Renal pelvis (tissue), 4 donors: ENCODE measurements around the gene KRT34. TPM values are rescaled to one million over a fixed set of nuclear protein-coding genes. Genes with fewer than 3 reads are reported as not detected.
"Not testable (repeated sequence)": the region's sequence is repeated elsewhere in the genome, so short reads cannot be mapped to it uniquely, and the experiment has no call there.

ENCODE experiments used
- DNase-seq: peaks from one replicate; pipeline ENCODE4 v3.0.0-alpha.2; 2013
- polyA plus RNA-seq, 3 donors: library from polyadenylated mRNA; unstranded; fragments of 120-200 nt; gene quantifications; one replicate each; pipeline ENCODE4 v1.2.1, GENCODE V29; 2013; ENCODE audit not compliant: insufficient read length in 3 of 3

Gene KRT34
- polyA plus RNA-seq, 3 donors = not detected

DNA sequence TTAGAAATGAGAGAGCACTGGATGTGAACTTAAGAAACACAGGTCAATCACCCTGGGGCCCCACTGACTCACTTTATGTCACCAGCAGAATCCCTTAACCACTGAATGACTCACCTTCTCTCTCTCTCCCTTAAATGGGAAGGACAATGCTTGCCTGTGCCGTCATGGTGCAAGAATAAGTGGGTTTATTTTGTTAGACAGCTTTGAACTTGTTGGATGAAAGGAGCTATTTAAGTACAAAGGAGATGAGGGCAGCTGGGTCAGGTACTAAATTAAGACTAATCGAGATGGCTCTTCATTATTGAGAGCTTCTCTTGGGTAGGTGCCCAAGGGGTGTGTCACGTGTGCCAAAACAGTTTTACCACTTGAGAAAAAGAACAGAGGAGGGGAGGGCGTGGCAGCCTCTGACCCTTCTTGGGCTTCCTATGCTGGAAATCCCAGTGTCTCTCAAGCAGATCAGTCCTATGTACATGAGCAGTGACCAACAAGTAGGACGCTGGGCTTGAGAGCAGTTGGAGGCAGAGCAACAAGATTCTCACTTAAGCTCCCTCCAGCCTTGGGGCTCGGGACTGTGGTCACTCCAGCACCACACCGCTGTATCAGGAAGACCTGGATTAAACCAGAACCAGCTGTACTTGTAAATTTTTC lies 22.0 kb upstream of the KRT34 start:
- no peak for DNase-seq

DNA sequence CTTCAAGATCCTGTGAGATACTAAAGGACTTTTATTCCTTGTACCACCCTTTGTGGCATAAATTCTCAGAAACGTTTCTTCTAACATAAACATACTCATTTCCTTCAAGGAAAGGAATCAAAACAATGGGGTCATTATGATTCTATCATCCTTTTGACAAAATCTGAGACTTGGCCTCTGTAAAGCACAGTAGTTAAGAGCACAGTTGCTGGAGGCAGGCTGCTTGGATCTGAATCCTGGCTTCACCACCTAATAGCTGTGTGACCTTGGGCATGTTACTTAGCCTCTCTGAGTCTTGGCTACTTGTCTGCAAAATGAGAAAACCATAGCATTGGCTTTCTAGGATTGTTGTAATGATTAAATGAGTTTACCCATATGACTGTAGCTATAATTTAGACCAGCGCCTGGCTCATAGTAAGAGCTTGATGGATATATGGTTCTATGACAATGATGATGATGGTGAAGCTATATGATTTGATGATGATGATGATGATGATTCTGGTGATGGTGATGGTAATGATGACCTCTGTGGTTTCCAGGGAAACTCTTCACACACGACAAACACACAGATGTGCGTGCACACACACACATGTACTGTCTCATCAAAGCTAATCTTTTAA lies 21.4 kb upstream of the KRT34 start:
- DNase-seq = no peak

DNA sequence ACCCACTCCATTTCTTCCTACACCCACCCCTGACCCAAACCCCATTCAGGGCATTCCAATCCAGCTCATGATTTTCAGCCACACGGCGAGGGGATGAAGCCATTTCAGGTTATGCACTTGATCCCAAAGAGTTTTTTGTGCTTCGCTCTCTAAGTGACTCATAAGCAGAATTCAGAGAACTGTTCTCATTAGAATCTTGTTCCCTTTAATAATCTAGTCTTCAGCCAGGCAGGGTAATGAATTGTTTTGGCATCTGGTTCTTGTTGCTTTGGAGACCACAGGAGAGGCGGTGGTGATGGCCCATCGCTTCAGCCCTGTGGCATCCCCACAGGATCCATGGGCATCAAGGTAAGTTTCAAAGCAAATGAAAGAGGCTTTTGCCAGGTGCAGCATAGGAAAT lies 20.1 kb upstream of the KRT34 start:
- no peak for DNase-seq

DNA sequence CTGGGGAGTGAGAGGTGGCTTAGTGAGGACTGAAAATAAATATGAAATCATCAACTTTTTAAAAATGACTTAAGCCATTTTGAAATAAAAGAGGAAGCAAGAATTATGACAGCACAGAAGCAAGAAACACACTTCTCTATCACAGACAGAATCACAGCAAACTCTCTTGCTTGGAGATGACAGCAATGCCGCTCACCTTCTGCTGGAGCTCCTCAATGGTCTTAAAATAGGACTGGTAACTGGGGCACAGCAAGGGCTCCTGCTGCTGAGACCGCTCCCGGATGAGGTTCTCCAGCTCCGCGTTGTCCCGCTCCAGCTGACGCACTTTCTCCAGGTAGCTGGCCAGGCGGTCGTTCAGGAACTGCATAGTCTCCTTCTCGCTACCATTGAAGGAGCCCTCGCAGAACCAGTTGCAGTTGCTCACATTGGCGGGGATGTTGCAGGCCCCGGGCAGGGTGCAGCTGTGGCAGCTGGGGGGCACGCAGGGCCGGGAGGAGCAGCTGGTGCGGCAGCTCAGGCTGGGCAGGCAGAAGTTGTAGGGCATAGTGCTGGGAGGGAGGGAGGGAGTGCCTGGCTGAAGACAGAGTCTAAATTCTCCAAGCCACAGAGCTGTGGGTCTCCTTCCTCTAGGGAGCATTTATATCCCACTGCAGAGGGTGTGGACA lies 15.0 kb upstream of the KRT34 start, which contains the start of gene KRT31:
Gene KRT31, minus strand, starts transcription at position 613 of the 665 bp plus-strand sequence. Its CDS starts 69 bp downstream, at position 544.
- DNase-seq = no peak

DNA sequence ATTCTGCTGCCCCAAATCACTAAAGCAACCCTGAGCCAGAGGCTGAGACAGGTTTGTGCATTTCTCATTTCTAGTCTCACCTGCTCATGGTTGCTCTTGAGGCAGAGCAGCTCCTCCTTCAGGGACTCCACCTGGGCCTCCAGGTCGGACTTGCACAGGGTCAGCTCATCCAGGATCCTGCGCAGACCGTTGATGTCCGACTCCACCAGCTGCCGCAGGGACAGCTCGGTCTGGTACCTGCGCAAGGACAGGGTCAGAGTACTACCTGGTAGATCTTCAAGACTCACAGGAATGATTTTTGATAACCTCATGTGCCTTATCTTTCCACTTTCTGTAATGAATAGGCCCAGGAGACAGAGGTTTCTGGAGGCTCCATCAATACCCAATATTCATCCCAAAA lies 14.2 kb upstream of the KRT34 start:
- DNase-seq = no peak

DNA sequence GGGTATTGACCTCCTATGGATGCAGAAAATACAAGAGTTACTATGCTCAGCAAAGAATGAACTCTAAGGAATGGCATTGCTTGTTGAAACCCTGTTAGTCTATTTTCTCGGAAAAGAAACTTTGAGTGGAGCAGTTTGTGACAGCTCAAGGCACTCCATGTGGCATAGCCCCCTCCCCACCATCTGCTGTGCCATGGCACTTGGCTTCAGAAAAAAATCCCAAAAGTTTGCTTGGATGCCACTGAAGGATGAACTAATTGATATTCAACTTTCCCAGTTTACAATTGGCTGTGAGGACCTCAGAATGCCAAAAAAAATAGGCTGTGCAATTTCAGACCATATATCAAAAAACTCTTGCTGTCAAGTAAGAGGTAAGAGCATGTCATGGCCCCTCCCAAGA lies 13.5 kb upstream of the KRT34 start:
- DNase-seq = no peak

DNA sequence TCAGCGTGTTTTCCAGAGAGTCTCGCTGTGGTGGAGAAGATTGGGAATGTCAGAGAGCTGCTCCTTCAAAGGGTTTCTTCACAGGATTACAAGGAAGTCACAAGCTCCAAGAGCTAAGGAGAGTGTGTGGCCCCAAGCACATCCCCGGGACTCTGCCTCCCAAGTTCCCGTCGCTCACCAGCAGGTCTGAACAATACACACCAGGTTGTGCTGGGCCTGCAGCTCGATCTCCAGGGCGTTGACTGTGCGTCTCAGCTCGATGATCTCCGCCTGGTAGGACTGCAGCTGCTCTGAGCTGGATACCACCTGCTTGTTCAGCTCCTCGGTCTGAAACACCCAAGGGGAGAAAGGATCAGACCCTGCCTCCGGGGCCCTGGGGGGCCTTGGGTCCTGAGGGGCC lies 12.9 kb upstream of the KRT34 start:
- DNase-seq = not testable (repeated sequence)

DNA sequence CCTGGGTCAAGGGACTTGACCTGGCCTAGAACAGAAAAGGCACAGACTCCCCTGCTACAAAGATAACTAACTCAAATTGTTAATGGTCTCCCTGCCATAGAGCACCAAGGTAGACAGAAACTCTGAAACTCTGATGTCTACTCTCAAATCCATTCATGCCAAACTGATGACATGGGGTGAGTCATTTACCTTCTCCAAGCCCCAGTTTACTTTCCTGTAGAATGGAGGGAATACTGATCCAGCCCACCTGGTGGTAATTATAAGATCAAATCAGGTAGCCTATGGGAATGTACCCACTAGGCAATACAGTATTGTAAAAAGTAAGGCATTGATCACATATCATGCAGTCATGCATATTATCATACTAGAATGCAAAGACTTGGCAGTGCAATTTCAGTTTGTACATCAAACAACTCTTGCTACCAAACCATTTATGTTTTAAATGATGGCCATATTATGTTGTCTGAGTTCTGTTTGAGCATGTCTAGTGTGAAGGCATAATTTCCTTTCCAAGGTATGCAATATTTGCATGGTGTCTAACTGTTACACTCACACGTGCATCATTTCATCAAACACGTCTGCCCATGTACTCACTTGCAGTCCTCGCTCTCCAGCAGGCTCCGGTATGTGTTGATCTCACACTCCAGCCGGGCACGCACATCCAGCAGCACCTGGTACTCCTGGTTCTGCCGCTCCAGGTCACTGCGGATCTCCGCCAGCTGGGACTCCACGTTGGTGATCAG lies 12.3 kb upstream of the KRT34 start:
- no peak for DNase-seq

DNA sequence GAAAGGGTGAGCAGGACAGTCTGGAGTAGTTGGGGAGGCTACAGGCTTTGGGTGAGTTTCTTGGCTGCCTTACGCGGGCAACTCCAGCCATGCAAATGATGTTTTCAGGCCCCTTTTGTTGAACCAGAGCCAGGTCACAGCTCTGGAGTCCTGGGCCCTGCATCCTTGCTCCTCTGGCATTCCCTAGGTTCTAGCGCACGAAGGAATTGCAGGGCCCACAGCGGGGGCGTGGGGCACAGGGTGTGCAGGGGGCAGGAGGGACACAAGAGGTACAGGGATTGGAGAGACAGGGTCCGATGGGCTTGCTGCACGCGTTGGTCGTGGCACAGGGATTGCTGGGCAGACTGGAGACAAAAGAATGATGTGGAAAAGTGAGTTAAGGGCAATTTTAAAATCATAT lies 11.7 kb upstream of the KRT34 start:
- no peak for DNase-seq

DNA sequence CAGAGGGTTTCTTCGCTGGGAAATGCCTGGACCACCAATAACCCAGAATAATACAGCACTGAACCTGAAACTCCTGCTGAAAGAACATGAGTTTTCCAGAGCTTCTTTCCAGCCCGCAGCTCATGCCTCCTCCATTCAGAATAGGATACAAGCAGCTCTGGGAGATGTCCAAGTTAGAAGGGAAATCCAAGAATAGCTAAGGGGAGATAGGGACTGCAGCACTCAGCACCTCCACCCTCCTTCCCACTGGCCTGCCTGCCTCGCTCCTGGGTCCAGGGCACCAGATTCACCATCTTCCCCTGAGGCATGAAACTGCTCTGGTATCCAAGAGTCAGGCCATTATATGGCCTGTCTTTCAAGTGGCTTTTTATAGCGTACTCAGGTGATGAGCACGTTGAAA lies 11.2 kb upstream of the KRT34 start:
- no peak for DNase-seq

DNA sequence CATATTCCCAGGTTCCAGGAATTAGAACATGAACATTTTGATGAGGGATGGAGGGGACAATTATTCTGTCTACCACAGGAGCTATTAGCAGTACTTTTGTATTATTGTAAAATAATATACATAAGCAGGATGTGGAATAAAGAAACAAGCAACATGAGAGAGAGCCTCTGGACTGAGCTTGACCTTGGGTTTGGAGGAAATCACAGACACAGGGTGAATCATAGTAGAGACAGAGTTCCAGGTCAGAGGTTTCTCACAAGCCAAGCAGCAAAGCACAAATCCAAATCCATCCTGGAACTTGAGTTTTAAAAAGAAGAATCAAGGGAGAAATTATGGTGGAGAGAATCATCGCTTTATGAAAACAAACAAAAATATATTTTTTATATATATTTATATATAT lies 10.2 kb upstream of the KRT34 start:
- DNase-seq = no peak

DNA sequence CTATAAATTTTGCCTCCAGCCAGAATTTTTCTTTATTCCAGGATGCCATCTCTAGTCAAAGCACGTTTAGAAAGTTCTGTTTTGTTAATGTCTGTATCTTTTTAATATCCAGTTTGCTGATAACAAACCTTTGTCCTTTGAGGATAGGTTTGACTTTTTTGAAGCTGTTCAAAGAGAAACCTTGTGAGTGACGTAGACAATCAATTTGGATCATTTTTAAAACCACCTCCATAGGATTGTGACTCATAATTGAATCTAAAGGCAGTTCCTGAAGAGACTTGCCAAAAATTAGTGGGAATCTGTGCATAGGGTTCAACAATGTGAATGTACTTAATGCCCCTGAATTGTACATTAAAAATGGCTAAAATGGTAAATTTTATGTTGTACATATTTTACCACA lies 9.4 kb upstream of the KRT34 start:
- DNase-seq = no peak

DNA sequence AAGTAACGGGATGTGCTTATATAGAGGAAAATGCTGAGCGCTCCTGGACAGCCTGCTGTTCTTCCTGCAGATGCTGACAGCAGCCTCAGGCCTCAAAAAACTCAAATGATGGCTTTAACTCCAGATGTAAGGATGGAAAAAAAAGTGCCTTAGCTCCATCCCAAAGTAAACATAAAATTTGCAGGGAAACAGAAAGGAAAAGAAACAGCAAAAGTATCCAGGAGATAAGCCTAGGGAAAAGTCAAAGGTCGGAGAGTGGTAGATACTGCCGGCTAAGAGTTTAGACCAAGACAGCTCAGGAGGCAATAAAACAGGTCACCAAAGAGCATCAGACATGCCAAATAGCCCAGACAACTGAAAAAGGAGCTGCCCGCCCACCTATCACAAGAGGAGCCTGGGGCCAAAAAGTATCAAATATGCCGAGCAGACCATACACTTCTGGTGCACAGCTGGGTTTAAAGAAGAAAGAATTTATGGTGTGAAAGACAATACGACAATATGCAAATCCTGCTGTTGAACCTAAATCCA lies 8.4 kb upstream of the KRT34 start:
- no peak for DNase-seq

DNA sequence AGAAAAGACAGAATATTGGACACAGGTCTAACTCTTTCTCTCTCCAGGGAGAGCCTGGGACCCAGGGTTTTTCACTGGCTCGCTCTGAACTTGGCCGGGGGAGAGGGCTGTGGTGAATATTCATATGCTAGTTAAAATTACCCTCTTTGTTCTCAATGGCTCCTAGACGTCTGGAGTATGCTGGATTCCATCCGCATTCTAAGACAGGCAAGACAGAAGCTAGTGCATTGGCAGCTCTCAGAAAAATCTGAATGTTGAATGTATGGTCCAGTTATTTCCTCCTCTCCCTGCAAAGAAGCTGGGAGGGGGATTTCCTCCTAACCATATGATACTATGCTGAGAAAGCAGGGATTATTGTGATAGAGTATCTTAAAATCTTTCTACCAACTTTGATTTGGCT lies 5.6 kb upstream of the KRT34 start:
- no peak for DNase-seq

DNA sequence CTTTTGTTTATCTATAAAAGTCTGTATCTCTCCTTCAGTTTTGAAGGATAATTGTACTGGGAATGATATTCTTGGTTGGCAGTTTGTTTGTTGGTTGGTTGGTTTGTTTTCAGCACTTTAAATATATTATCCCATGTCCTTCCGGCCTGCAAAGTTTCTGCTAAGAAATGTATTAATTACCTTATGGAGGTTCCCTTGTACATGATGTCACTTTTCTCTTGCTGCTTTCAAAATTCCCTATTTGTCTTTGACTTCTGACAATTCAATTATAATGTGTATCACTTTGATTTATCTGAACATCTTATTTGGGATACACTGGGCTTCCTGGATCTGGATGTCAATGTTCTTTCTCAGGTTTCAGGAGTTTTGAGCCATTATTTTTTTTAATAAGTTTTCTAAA lies 4.1 kb upstream of the KRT34 start:
- DNase-seq = no peak

DNA sequence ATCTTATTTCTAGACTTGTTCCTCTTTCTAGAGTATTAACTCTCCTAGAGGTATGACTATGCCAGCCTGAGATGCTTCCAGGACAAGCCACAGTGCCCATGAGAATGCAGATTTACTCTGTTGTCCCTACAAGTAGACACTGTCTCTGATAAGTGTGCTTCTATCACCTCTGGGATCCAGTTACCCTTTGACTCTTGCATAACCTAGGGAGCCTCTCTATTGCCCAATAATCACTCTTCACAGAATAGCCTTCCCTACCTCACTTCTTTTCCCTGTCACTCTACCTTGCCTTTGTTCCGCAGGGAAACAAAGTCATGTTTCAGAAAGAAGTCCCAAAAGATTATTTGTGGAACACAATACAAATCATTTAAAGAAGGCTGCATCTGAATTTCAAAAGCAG lies 1.6 kb upstream of the KRT34 start:
- no peak for DNase-seq

DNA sequence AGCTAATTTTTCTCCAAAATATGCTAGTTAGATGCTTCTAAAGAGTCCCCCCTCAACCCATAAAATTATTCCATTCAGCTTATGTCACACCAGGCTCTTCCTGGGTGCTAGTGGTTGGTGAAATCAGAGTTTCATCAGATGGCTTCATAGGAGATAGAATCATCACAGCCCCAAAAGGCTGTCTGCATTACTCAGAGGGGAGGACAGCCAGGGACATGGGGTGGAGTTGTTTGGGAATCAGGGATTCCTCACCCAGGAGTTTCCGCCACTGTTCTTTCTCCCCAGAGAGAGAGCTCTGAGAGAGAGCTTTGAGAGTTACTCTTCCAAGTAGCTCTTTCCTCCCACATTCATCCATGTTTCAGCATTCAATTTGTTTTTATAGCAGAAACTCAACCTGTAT lies 288 bp upstream of the KRT34 start:
- no peak for DNase-seq

DNA sequence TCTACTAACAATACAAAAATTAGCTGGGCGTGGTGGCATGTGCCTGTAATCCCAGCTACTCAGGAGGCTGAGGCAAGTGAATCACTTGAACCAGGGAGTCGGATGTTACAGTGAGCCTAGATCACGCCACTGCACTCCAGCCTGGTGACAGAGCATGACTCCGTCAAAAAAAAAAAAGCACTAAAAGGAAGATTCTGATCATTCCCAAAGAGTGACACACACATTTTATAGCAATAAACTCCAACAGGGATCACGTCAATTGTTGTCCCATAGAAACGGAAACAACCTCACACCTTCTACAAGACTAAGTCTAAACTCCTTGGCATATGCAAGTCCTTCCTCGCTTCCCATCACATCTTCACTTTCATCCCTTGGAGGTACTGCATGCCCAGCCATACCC lies 2.0 kb downstream of the KRT34 start:
- DNase-seq = not testable (repeated sequence)

DNA sequence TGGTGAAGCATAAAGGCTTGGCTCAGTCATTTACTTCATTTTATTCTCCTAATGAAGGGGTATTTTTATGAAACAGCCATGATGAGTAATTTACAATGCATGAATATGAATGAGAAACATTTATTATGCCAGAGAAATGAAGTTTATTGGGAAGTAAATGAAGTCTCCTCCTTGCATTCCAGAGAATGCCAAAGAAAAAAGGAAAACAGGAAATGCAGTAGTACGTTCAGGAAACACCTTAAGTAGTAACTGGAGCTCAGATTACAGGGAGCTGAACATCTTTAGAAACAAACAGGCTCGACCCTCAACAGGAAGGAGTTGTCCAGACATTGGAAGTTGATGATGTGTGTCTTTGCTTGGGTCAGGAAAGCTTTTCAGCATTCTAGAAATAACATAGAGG lies 4.6 kb downstream of the KRT34 start:
- DNase-seq = peak; percentile 11

DNA sequence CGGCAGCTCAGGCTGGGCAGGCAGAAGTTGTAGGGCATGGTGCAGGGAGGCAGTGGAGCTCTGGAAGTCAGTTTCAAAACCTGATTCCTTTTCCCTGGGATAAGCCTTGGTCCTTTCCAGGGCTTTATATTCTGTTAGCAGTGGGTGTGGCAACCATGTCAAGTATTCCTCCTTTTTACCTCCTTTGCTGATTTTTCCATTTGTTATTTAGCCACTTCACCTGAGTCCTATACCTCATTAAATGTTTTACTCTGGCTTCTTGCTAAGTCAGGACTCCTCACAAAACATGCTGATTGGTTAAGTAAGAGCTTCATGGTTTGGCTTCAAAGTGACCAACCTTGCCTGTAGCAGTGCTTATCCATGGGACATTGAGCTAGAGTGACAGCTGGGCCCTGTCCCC lies 12.4 kb downstream of the KRT34 start, which contains the start of gene KRT33B:
Gene KRT33B, minus strand, starts transcription at position 101 of the 400 bp plus-strand sequence. Its CDS starts 63 bp downstream, at position 38.
- no peak for DNase-seq

DNA sequence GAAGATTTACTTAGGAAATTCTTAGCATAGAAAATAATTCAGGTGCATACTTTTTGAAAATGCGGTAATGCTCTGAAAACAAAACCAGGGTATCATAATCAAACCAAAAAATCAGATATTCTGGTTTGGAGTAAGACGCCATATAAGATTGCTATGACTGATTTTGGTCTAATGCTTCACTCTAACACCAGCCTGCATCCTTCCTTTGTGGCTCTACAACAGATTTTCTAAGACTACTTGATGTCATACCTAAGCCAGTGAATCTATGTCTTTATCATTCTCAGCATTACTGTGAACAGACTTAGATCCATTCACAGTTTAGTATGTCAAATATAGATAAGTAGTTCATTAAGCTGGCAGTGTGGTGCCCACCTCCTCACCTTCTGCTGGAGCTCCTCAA lies 13.1 kb downstream of the KRT34 start:
- DNase-seq = no peak

DNA sequence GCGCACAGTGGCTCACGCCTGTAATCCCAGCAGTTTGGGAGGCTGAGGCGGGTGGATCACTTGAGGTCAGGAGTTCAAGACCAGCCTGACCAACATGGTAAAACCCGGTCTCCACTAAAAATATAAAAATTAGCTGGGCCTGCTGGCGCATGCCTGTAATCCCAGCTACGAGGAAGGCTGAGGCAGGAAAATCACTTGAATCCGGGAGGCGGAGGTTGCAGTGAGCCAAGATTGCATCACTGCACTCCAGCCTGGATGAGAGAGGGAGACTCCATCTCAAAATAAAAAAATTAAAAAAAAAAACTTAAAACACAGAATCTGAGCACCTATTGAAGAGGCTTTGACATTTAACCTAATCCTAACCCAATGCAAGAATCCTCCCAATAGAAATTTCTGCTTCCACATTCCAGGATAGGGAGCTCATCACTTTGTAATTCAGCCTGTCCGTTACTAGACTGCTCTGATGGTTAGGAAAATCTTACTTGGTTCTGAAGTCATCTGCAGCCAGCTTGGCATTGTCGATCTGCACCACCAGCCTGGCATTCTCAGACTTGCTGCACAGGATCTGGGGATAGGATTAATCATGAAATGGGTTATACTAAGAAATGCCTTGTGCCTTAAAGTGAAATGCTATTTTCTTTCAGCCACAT lies 14.6 kb downstream of the KRT34 start:
- DNase-seq = no peak
